Measurements from ENCODE around the gene SBF1. TPM values are rescaled to one million over a fixed set of nuclear protein-coding genes. Genes with fewer than 3 reads are reported as not detected.

The SBF1 gene
- polyA plus RNA-seq, 1 donor from 2014 or later, result 58.9 TPM

DNA sequence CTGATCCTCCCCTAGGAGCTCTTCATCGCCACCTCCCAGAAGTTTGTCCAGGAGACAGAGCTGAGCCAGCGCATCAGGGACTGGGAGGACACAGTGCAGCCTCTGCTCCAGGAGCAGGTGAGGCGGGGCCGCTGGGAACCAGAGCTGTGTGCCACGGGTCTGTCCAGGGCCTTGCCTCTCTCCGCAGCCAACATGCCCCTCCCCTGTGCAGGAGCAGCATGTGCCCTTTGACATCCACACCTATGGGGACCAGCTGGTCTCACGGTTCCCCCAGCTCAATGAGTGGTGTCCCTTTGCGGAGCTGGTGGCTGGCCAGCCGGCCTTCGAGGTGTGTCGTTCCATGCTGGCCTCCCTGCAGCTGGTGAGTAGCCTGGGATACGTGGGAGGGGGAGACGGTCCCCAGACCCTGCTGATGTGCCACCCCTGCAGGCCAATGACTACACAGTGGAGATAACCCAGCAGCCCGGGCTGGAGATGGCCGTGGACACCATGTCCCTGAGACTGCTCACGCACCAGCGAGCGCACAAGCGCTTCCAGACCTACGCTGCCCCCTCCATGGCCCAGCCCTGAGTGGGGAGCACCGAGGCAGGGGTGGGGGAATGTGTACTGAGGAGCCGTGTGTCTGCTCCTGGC, 48.1 kb upstream of the SBF1 start:
- Histone ChIP-seq H2AFZ (ENCODE audit: low read depth, low read length) (no peak overlapping the region), H4K20me1 (ENCODE audit: insufficient read depth) (no peaks in the 10 kb centered on the region), H3K27me3 (ENCODE audit: insufficient read depth, low read depth, low read length) (no peaks in the 10 kb centered on the region), H3K36me3 (ENCODE audit: insufficient read depth, low read length) (no peaks in the 10 kb centered on the region), H3K79me2 (replicated peaks; ENCODE audit: insufficient read depth, low read length) (no peaks in the 10 kb centered on the region), H3K27ac (ENCODE audit: low read length) (no peak overlapping the region), H3K4me2 (ENCODE audit: low read length) (no peak overlapping the region), H3K4me3 (ENCODE audit: low read length) (no peak overlapping the region), H3K9me3 (ENCODE audit: low read length) (no peaks in the 10 kb centered on the region), H3K9ac (ENCODE audit: low read length) (no peak overlapping the region), H3F3A (ENCODE audit: insufficient read depth, low read length, poor library complexity, severe bottlenecking) (no peaks in the 10 kb centered on the region), H3K9me2 (ENCODE audit: insufficient read depth, low read length) (no peaks in the 10 kb centered on the region)
- TF ChIP-seq RAD21 (conservative IDR thresholded peaks at IDR 0.05), result no peak

- TF ChIP-seq SMC3 (conservative IDR thresholded peaks at IDR 0.05; ENCODE audit: poor library complexity) (no peak), EP300 (conservative IDR thresholded peaks at IDR 0.05; ENCODE audit: poor library complexity, severe bottlenecking) (no peak), MXI1 (conservative IDR thresholded peaks at IDR 0.05; ENCODE audit: poor library complexity, severe bottlenecking) (no peak)
- Histone ChIP-seq H3K27ac (ENCODE audit: low read length) (no peak overlapping the region), H3K79me2 (replicated peaks; ENCODE audit: insufficient read depth, low read length) (no peaks in the 10 kb centered on the region), H2AFZ (ENCODE audit: low read depth, low read length) (no peak overlapping the region), H4K20me1 (ENCODE audit: insufficient read depth) (no peaks in the 10 kb centered on the region), H3K27me3 (ENCODE audit: insufficient read depth, low read depth, low read length) (no peaks in the 10 kb centered on the region), H3K4me3 (ENCODE audit: low read length) (no peak overlapping the region), H3K36me3 (ENCODE audit: insufficient read depth, low read length) (no peaks in the 10 kb centered on the region), H3F3A (ENCODE audit: insufficient read depth, low read length, poor library complexity, severe bottlenecking) (no peaks in the 10 kb centered on the region), H3K4me2 (ENCODE audit: low read length) (no peak overlapping the region), H3K9ac (ENCODE audit: low read length) (no peak overlapping the region), H3K9me3 (ENCODE audit: low read length) (no peaks in the 10 kb centered on the region), H3K9me2 (ENCODE audit: insufficient read depth, low read length) (no peaks in the 10 kb centered on the region)
These were observed 47.5 kb upstream of the SBF1 start for GRCh38 chr22:50522208-50522805.

GRCh38 chr22:50521710-50522109, 46.9 kb upstream of the SBF1 start:
- Histone ChIP-seq H3K4me3 (ENCODE audit: low read length) (no peak overlapping the region), H3K4me2 (ENCODE audit: low read length) (no peak overlapping the region), H4K20me1 (ENCODE audit: insufficient read depth) (no peaks in the 10 kb centered on the region), H3K27ac (ENCODE audit: low read length) (no peak overlapping the region), H3K9ac (ENCODE audit: low read length) (no peak overlapping the region), H3K79me2 (replicated peaks; ENCODE audit: insufficient read depth, low read length) (no peaks in the 10 kb centered on the region), H3K36me3 (ENCODE audit: insufficient read depth, low read length) (no peaks in the 10 kb centered on the region), H3F3A (ENCODE audit: insufficient read depth, low read length, poor library complexity, severe bottlenecking) (no peaks in the 10 kb centered on the region), H3K9me2 (ENCODE audit: insufficient read depth, low read length) (no peaks in the 10 kb centered on the region), H2AFZ (ENCODE audit: low read depth, low read length) (no peak overlapping the region), H3K27me3 (ENCODE audit: insufficient read depth, low read depth, low read length) (no peaks in the 10 kb centered on the region), H3K9me3 (ENCODE audit: low read length) (no peaks in the 10 kb centered on the region)
- no peak for TF ChIP-seq REST (IDR thresholded peaks at IDR 0.05; ENCODE audit: borderline replicate concordance)
- no peak for TF ChIP-seq POLR2AphosphoS5 (IDR thresholded peaks at IDR 0.05)
- TF ChIP-seq EZH2 (IDR thresholded peaks at IDR 0.05; ENCODE audit: borderline replicate concordance, insufficient read depth, low read length, poor library complexity, severe bottlenecking), result no peak
- TF ChIP-seq SMC3 (conservative IDR thresholded peaks at IDR 0.05; ENCODE audit: poor library complexity), result no peak
- no peak for TF ChIP-seq MXI1 (conservative IDR thresholded peaks at IDR 0.05; ENCODE audit: poor library complexity, severe bottlenecking)
- no peak for TF ChIP-seq RAD21 (conservative IDR thresholded peaks at IDR 0.05)
- TF ChIP-seq TAF1 (IDR thresholded peaks at IDR 0.05; ENCODE audit: low read depth), result no peak
- no peak for TF ChIP-seq EP300 (conservative IDR thresholded peaks at IDR 0.05; ENCODE audit: poor library complexity, severe bottlenecking)
- TF ChIP-seq, protein P1, sequence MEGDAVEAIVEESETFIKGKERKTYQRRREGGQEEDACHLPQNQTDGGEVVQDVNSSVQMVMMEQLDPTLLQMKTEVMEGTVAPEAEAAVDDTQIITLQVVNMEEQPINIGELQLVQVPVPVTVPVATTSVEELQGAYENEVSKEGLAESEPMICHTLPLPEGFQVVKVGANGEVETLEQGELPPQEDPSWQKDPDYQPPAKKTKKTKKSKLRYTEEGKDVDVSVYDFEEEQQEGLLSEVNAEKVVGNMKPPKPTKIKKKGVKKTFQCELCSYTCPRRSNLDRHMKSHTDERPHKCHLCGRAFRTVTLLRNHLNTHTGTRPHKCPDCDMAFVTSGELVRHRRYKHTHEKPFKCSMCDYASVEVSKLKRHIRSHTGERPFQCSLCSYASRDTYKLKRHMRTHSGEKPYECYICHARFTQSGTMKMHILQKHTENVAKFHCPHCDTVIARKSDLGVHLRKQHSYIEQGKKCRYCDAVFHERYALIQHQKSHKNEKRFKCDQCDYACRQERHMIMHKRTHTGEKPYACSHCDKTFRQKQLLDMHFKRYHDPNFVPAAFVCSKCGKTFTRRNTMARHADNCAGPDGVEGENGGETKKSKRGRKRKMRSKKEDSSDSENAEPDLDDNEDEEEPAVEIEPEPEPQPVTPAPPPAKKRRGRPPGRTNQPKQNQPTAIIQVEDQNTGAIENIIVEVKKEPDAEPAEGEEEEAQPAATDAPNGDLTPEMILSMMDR (IDR thresholded peaks at IDR 0.05; ENCODE audit: poor library complexity, severe bottlenecking), result no peak
